ENCODE data around the gene TRIM33.

TRIM33 gene

DNA sequence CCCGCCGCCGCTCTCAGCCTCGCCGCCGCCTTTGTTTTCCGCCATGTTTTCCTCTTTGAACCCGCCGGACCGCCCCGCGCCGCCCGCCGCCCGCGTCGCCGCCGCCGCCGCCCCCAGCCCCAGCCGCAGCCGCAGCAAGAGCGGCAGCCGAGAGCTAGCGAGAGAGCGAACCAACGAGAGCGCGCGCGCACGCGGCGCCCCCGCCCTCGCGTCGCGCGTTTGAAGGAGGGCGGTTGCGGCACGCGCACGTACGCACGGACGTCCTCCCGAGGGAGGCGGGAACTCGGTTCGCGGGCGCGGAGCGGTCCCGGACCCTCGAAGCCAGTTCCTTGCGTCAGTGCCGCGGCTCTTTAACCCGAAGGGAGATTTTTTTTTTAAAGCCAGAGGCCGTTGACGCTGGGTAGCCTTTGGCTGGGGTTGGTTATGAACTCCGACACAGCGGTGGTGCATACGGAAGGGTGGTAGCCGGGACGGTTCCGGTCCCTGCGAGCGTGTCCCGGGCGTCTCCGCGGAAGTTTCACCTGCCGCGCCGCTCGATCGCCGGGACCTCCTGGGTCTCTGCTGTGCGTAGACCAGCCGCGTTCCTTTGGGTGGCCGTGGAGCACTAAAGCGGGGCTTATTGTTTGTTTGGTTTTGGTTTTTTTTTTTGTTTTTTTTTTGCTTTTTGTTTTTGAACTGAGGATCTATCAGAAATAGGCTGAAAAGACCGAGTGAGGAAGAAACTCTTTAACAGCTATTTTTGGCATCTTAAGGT, at the start of gene TRIM33:
TRIM33 (minus strand) TSS at position 172 of the 754 bp plus-strand sequence; CDS start at position 45, 127 bp downstream.
- no peaks in the 10 kb centered on the region for H3K36me3 ChIP-seq (ENCODE audit: control insufficient read depth, insufficient read depth, low read length)
- peaks cover 28% of the 10 kb centered on the region for H3K4me1 ChIP-seq (ENCODE audit: control insufficient read depth, insufficient read depth, low read length)
- peak within 1 kb of the TSS; percentile 99 for H3K4me3 ChIP-seq (ENCODE audit: low read length)
- H3K9me3 ChIP-seq (ENCODE audit: control insufficient read depth, low read length): no peaks in the 10 kb centered on the region
- no peaks in the 10 kb centered on the region for H3K27me3 ChIP-seq (ENCODE audit: control insufficient read depth, insufficient read depth, low read length)
- peak within 1 kb of the TSS; percentile 97 for H3K9ac ChIP-seq (ENCODE audit: low read length)

DNA sequence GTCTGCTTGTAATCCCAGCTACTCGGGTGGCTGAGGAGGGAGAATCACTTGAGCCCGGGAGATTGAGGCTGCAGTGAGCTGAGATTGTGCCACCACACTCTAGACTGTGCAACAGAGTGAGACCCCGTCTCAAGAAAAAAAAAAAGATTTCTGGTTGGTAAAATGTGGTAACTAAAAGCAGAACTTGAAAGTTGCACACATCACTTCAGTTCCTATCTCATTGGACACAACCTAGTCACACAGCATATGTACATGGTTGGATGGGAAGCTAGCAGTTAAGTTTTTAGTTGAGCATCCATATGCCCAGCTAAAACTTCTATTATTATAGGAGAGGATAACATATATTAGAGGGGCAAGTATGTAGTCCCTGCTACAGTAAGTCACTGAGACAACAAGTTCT, 48.4 kb upstream of the TRIM33 start:
- Histone ChIP-seq H3K4me3 (ENCODE audit: low read length) (no peak overlapping the region), H3K27me3 (ENCODE audit: control insufficient read depth, insufficient read depth, low read length) (no peaks in the 10 kb centered on the region), H3K4me1 (ENCODE audit: control insufficient read depth, insufficient read depth, low read length) (no peaks in the 10 kb centered on the region), H3K9ac (ENCODE audit: low read length) (no peak overlapping the region), H3K36me3 (ENCODE audit: control insufficient read depth, insufficient read depth, low read length) (no peaks in the 10 kb centered on the region), H3K9me3 (ENCODE audit: control insufficient read depth, low read length) (no peaks in the 10 kb centered on the region)

DNA sequence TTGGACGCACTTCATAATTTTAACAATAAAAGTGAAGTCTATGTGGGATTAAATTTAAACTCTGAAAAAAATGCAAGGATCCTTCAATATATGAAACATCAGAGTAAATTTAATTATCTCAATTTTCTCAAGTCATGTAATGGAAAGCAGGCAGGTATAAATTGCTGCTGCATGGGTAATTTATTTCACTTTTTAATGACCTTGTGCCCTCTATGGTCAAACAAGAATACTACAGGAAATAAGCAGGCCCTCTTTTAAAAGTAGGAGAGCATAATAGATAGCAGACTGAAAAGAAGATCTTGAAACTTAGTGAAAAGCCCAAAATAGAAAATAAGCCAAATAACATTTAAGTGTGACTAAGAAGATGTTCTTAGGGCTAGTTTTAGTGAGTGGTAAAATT, 47.5 kb upstream of the TRIM33 start:
- Histone ChIP-seq H3K4me1 (ENCODE audit: control insufficient read depth, insufficient read depth, low read length) (no peaks in the 10 kb centered on the region), H3K36me3 (ENCODE audit: control insufficient read depth, insufficient read depth, low read length) (no peaks in the 10 kb centered on the region), H3K27me3 (ENCODE audit: control insufficient read depth, insufficient read depth, low read length) (no peaks in the 10 kb centered on the region)

DNA sequence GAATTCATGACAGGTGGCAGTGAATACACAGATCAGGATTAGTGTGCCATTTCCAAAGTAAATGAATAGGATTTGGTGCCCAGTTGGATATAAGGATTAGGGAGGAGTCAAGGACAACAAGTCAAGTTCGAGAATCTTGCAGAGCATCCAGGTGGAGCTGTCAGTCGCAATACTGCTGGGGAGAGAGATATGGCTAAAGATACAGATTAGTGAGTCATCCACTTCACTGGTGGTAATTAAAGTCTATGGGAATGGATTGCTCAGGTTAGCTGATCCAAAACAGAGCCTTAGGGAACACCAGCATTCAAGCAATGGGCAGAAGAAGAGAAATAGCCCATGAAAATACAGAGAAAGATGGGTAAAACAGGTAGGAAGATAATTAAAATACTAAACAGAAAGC, 43.6 kb upstream of the TRIM33 start:
- H3K4me3 ChIP-seq (ENCODE audit: low read length): no peak overlapping the region
- no peaks in the 10 kb centered on the region for H3K36me3 ChIP-seq (ENCODE audit: control insufficient read depth, insufficient read depth, low read length)
- H3K4me1 ChIP-seq (ENCODE audit: control insufficient read depth, insufficient read depth, low read length): no peaks in the 10 kb centered on the region
- H3K9ac ChIP-seq (ENCODE audit: low read length): no peak overlapping the region
- no peaks in the 10 kb centered on the region for H3K9me3 ChIP-seq (ENCODE audit: control insufficient read depth, low read length)
- no peaks in the 10 kb centered on the region for H3K27me3 ChIP-seq (ENCODE audit: control insufficient read depth, insufficient read depth, low read length)

More for the DNA sequence above, 47.5 kb upstream of the TRIM33 start:
- Histone ChIP-seq H3K4me3 (ENCODE audit: low read length) (no peak overlapping the region), H3K9me3 (ENCODE audit: control insufficient read depth, low read length) (no peaks in the 10 kb centered on the region), H3K9ac (ENCODE audit: low read length) (no peak overlapping the region)

DNA sequence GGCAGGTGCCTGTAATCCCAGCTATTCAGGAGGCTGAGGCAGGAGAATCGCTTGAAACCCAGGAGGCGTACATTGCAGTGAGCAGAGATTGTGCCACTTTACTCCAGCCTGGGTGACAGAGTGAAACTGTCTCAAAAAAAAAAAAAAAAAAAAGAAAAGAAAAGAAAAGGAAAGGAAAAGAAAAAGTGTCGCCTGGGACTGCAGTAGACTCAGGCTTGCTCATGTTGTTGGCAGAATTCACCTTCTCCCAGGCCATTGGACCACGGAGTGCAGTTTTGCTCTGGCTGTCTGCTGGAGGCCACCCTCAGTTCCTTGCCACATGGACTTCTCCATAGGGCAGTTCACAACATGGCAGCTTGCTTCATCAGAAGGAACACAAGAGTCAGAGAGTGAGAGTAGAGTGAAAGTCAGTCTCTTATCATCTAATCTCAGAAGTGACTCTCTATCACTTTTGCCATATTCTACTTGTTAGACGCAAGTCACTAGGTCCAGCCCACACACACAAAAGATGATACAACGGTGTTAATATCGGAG, 41.2 kb upstream of the TRIM33 start:
- H3K9me3 ChIP-seq (ENCODE audit: control insufficient read depth, low read length): no peaks in the 10 kb centered on the region
- no peaks in the 10 kb centered on the region for H3K4me1 ChIP-seq (ENCODE audit: control insufficient read depth, insufficient read depth, low read length)
- no peak overlapping the region for H3K4me3 ChIP-seq (ENCODE audit: low read length)
- no peaks in the 10 kb centered on the region for H3K36me3 ChIP-seq (ENCODE audit: control insufficient read depth, insufficient read depth, low read length)
- no peaks in the 10 kb centered on the region for H3K27me3 ChIP-seq (ENCODE audit: control insufficient read depth, insufficient read depth, low read length)
- no peak overlapping the region for H3K9ac ChIP-seq (ENCODE audit: low read length)

DNA sequence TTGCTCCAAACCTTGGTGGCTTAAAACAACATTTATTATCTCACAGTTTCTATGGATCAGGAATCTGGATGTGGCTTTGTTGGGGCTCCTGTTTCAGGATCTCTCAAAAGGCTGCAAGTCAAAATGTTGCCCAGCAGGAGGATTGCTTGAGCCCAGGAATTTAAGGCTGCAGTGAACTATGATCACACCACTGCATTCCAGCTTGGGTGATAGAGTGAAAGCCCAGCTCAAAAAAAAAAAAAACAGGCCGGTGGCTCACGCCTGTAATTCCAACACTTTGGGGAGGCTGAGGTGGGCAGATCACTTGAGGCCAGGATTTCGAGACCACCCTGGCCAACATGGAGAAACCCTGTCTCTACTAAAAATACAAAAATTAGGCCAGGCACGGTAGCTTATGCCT, 40.4 kb upstream of the TRIM33 start:
- Histone ChIP-seq H3K27me3 (ENCODE audit: control insufficient read depth, insufficient read depth, low read length) (no peaks in the 10 kb centered on the region), H3K9me3 (ENCODE audit: control insufficient read depth, low read length) (no peaks in the 10 kb centered on the region), H3K4me3 (ENCODE audit: low read length) (no peak overlapping the region), H3K9ac (ENCODE audit: low read length) (no peak overlapping the region), H3K36me3 (ENCODE audit: control insufficient read depth, insufficient read depth, low read length) (no peaks in the 10 kb centered on the region), H3K4me1 (ENCODE audit: control insufficient read depth, insufficient read depth, low read length) (no peaks in the 10 kb centered on the region)

DNA sequence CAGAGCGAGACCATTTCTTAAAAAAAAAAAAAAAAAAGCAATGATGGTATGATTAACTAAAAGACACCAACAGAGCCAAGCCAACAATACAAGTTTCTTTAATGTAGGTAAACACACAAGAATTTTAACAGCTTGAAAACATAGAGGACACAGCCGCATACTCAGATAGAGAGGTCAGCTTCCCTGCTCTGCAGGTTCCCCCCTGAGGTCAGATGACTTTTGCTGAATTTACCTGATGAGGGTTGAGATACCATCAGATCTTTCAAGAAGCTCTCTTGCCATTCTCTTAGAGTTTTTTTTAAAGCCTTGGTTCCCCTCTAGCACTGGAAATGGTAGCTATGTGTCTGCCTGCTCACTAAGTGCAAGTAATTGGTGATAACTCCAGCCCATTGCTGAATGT, 39.3 kb upstream of the TRIM33 start:
- Histone ChIP-seq H3K9me3 (ENCODE audit: control insufficient read depth, low read length) (no peaks in the 10 kb centered on the region), H3K4me3 (ENCODE audit: low read length) (no peak overlapping the region), H3K9ac (ENCODE audit: low read length) (no peak overlapping the region), H3K4me1 (ENCODE audit: control insufficient read depth, insufficient read depth, low read length) (no peaks in the 10 kb centered on the region), H3K27me3 (ENCODE audit: control insufficient read depth, insufficient read depth, low read length) (no peaks in the 10 kb centered on the region), H3K36me3 (ENCODE audit: control insufficient read depth, insufficient read depth, low read length) (no peaks in the 10 kb centered on the region)

DNA sequence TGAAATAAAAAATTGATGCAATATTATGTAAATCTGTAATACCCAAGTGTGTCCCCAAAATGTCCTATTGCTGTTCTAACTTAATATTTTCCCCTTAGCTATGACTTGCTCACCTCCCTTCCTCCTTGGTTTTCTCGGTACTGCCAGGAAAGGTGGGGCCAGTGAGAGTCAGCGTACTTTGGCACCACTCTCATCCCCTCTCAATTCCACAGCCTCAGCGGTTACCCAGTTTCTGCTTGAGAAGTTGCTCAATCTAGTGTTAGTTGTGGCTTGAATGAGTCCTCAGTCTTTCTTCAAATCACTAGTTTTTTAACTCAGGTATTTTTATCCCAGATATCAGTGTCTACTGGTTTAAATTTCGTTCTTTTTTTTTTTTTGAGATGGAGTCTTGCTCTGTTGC, 38.1 kb upstream of the TRIM33 start:
- Histone ChIP-seq H3K36me3 (ENCODE audit: control insufficient read depth, insufficient read depth, low read length) (no peaks in the 10 kb centered on the region), H3K9me3 (ENCODE audit: control insufficient read depth, low read length) (no peaks in the 10 kb centered on the region), H3K27me3 (ENCODE audit: control insufficient read depth, insufficient read depth, low read length) (no peaks in the 10 kb centered on the region), H3K9ac (ENCODE audit: low read length) (no peak overlapping the region), H3K4me1 (ENCODE audit: control insufficient read depth, insufficient read depth, low read length) (no peaks in the 10 kb centered on the region), H3K4me3 (ENCODE audit: low read length) (no peak overlapping the region)

DNA sequence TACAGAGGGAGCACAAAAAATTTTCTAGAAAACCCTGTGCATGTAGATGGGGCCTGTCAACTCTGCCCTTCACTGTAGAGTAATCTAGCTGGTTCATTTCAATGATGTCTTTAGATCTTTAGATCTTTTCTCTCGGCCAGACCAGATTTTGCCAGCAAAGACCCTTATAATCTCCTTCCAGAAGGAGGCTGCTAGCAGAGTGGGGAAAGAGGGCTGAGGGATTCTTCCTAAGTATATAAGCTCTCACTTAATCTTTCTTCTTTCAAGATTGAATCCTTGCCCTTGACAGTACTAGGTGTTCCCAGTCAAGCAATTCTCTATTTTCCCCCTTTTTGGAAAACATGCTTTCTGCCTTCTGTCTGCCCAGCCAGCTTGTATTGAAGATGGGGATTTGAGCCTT, 36.1 kb upstream of the TRIM33 start:
- Histone ChIP-seq H3K9me3 (ENCODE audit: control insufficient read depth, low read length) (no peaks in the 10 kb centered on the region), H3K36me3 (ENCODE audit: control insufficient read depth, insufficient read depth, low read length) (no peaks in the 10 kb centered on the region), H3K27me3 (ENCODE audit: control insufficient read depth, insufficient read depth, low read length) (no peaks in the 10 kb centered on the region), H3K4me3 (ENCODE audit: low read length) (no peak overlapping the region), H3K9ac (ENCODE audit: low read length) (no peak overlapping the region), H3K4me1 (ENCODE audit: control insufficient read depth, insufficient read depth, low read length) (no peaks in the 10 kb centered on the region)

DNA sequence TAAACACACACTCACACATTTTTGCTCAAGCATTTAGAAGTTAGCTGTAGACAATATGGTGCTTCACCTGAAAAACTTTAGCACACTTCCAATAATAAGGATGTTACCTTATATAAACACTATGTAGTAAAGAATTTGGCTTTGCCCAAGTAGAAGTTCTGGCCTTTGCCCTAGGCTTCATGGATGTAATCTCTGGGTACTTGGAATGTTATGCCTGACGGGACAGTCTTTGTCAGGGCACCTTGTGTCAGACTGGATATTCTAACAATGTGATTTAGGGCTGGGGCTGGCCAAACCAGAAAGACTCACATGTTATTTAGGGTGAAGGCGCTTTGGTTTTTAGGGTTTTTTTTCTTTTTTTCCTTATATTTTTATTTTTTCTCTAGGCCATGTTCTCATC, 34.8 kb upstream of the TRIM33 start:
- Histone ChIP-seq H3K9ac (ENCODE audit: low read length) (no peak overlapping the region), H3K4me3 (ENCODE audit: low read length) (no peak overlapping the region), H3K27me3 (ENCODE audit: control insufficient read depth, insufficient read depth, low read length) (no peaks in the 10 kb centered on the region), H3K36me3 (ENCODE audit: control insufficient read depth, insufficient read depth, low read length) (no peaks in the 10 kb centered on the region), H3K9me3 (ENCODE audit: control insufficient read depth, low read length) (no peaks in the 10 kb centered on the region), H3K4me1 (ENCODE audit: control insufficient read depth, insufficient read depth, low read length) (no peaks in the 10 kb centered on the region)

DNA sequence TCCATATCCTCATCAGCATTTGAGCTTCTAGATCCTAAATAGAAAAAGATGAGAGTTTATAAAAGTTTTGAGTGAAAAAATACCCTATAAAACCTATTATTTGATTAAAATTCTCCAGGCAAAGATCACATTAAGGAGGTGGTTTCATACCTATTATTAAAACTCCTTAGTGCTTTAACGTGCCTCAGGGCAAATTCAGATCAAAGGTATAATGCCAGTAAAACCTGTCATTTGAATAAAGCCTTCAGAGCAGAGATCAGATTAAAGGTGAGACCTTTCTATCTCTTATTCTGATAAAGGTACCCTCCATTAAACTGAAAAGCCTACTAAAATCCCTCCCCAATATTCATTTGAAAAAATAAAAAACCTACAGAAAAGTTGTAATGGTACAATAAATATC, 34.3 kb upstream of the TRIM33 start:
- Histone ChIP-seq H3K4me1 (ENCODE audit: control insufficient read depth, insufficient read depth, low read length) (no peaks in the 10 kb centered on the region), H3K4me3 (ENCODE audit: low read length) (no peak overlapping the region), H3K9ac (ENCODE audit: low read length) (no peak overlapping the region), H3K36me3 (ENCODE audit: control insufficient read depth, insufficient read depth, low read length) (no peaks in the 10 kb centered on the region), H3K27me3 (ENCODE audit: control insufficient read depth, insufficient read depth, low read length) (no peaks in the 10 kb centered on the region), H3K9me3 (ENCODE audit: control insufficient read depth, low read length) (no peaks in the 10 kb centered on the region)

DNA sequence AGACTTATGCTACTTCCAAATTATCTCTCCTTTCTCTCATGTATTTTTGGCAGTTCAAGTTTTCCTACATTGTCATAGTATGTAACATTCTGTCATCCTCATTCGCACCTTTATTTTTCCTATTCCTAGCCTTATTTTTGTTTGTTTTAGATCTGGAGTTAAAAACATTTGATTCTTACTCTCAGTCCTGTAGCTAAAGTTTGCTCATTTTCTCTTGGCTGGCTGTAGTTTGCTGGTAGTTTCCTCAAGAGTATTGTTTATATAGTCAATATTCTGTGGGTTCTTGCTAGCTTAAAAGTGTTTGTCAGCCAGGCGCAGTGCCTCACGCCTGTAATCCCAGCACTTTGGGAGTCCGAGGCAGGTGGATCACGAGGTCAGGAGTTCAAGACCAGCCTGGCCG, 29.8 kb upstream of the TRIM33 start:
- Histone ChIP-seq H3K9ac (ENCODE audit: low read length) (no peak overlapping the region), H3K4me3 (ENCODE audit: low read length) (no peak overlapping the region), H3K27me3 (ENCODE audit: control insufficient read depth, insufficient read depth, low read length) (no peaks in the 10 kb centered on the region), H3K36me3 (ENCODE audit: control insufficient read depth, insufficient read depth, low read length) (no peaks in the 10 kb centered on the region), H3K4me1 (ENCODE audit: control insufficient read depth, insufficient read depth, low read length) (no peaks in the 10 kb centered on the region), H3K9me3 (ENCODE audit: control insufficient read depth, low read length) (no peaks in the 10 kb centered on the region)

Measured in mucosa of stomach (tissue), 1 donor.